ENCODE measurements around the gene SPEM1.

SPEM1 gene

DNA sequence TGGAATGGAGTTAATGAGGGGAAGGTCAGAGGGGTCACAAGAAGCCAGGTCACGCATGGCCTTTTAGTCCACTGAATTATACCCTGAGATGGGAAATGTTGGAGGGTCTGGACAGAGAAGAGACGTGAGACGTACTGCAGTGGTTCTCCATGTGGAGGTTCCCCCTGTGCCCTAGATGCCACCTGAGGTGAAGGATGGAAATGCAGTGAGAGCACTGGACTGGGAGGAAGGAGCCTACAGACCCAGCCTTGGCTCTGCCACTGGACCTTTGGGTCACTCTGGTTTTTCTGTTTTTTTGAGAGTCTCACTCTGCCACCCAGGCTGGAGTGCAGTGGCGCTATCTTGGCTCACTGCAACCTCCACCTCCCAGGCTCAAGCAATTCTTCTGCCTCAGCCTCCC lies 24.0 kb upstream of the SPEM1 start:
- no peak for DNase-seq (ENCODE audit: extremely low read depth in 1 of 2, low read depth in 1 of 2)

DNA sequence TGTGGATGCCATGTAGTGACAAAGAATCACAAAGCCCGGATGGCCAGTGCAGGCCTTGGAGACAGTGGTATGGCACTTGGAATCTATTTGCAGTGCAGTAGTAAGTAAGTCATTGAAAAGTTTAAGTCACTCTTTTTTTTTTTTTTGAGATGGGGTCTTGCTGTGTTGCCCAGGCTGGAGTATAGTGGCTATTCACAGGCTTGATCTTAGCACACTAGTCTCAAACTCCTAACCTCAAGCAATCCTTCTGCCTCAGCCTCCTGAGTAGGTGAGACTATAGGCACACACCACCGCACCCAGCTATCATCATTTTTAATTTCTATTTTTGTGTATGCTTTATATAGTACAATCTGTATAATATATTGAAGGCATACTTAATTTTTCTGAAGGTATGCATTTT lies 21.5 kb upstream of the SPEM1 start:
- no peak for DNase-seq (ENCODE audit: extremely low read depth in 1 of 2, low read depth in 1 of 2)

DNA sequence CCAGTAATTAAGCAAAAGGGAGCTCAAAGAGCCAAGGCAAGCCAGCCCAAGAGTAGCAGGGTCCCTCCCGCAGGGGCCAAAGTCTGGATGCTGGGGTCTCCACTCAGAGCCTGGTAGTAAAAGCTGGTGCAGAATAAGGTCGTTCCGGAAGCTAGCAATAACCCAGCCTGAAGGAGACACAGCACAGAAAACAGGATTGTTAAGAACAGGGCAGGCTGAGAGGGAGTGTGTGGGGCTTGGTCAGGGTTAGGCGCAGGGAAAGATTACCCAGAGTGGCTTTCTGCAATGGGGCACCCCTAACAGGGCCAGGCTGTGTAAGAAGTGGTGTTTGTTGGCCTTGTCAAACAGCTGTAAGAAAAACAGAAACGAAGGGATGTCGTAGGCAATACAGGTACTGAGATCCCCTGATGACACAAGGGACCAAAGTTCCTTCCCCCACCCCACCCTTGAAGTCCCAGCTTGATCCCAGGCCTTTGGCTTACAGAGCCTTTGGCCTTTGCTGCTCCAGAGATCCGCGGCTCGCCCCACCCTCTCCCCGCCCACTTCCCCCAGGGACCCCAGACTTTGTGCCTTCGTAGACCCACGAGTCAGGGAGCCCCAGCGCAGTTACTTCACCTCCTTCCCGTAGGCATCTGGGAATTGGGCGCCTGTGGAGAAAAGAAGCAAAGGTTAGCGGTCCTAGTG lies 16.9 kb upstream of the SPEM1 start:
- no peak for DNase-seq (ENCODE audit: extremely low read depth in 1 of 2, low read depth in 1 of 2)

DNA sequence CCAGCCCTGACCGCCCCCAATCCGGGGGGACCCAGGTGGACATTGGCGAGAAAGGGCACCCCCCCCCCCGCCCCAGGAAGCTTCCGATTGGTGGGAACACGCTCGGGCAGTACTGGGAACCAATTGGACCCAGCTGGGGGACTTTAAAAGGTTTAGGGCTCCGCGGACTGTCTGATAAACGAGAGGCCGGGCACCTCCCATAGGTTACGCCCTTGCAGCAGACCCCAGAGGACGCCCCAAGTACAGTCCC lies 16.5 kb upstream of the SPEM1 start:
- DNase-seq (ENCODE audit: extremely low read depth in 1 of 2, low read depth in 1 of 2), result no peak

DNA sequence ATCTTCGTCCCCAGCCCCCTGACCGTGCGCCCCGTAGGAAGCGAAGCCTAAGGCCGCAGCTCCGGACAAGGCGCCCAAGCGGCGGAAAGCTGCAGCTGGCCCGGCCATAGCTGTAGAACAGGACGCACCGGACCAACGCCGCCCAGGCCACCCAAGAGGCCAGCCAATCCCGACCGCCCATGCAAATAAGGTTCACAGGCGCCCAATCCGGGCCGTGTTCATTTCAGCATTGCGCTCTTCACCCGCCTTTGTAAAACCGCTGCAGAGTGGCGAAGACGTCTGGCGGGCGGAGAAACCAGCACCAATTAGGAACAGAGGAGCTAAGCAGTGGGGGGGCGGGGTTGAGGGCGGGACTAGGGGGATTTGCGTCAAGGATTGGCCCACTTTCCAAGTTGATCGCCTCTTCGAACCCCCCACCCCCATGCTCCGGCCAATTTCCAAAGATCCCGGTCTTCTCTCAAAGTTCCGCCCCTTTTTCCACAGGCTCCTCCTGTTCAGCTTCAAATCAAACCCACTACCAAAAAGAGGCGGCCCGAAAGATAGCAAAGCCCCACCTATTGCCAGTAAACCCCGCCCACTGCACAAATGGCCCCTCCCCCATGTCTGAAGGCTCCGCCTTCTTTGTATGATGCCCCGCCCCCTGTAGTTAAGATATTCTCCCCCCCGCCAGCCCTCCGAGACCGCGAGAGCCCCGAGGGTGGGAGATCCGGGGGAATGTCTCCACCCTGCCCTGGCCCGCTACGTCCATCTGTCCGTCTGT lies 16.0 kb upstream of the SPEM1 start, which contains the start of gene TMEM256:
TMEM256 (minus strand) TSS at position 121 of the 760 bp plus-strand sequence; CDS start at position 108, 13 bp downstream.
- peak; percentile 87 to 90 for DNase-seq (ENCODE audit: extremely low read depth in 1 of 2, low read depth in 1 of 2)

DNA sequence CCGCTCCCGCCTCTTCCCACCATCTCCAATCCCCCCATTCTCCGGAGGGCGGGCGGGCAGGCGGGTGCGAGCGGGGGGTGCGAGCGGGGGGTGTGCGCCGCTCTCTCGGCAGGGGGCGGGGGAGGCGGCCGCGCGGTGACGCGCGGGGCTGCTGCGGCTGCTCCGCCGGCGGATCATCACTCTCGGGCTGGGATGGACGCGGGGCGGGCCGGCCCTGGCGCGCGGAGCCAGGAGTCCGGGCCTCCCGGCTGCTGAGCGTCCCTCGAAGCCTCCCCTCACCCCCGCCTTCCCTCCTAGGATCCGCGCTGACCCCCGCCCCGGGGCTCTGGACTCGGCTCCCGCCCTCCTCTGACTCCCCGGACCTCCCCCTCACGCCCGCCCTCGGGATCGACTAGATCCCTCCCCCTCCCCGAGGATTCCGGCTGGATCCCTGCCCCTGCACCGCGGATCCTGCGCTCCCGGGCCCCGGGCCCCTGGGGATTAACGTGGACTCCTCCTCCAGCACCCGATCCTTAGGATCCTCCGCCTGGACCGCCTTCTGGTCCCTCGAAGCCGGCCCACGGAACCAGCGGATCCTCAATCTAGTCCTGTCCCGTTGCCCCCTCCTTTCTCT lies 15.3 kb upstream of the SPEM1 start:
- DNase-seq (ENCODE audit: extremely low read depth in 1 of 2, low read depth in 1 of 2), result peak; percentile 41 to 65

DNA sequence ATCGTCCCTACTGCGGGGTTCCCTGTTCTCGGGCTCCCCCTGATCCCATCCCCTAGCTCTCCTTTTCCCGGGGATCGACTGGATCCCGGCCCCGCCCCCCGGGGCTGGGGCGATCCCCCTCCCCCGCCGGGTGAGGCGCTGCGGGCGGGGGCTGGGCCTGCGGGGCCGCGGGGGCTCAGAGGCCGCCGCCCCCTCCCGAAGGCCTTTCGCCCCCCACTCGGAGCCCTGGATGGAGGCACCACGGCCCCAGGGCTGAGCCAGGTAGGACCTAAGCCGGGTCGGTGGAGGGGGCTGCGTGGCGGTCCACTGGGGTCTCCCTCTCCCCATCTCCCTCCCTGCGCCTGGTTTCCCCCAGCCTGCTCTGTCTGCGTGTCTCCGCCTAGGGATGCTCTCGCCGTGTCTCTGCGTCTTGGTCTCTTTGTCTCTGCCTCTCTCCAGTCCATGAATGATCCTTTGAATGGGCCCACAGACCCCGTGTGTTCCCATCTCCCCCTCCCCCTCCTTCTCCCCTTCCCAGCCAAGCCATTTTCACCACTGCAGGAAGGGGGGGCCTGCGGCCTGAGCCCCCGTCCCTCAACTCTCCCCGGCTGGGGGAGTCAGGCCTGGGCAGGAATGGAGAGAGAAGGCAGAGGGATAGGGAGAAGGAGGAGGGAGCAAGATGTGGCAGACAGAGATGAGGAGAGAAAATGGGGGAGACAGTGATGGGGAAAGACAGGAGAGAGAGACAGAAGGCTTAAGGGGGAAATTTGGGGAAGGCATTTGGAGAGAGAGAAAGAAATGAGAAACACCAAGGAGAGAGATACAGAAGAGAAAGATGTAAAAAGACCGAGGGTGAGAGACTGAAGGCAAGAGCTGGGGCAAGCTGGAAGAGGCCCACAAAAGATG lies 14.5 kb upstream of the SPEM1 start:
- no peak for DNase-seq (ENCODE audit: extremely low read depth in 1 of 2, low read depth in 1 of 2)

DNA sequence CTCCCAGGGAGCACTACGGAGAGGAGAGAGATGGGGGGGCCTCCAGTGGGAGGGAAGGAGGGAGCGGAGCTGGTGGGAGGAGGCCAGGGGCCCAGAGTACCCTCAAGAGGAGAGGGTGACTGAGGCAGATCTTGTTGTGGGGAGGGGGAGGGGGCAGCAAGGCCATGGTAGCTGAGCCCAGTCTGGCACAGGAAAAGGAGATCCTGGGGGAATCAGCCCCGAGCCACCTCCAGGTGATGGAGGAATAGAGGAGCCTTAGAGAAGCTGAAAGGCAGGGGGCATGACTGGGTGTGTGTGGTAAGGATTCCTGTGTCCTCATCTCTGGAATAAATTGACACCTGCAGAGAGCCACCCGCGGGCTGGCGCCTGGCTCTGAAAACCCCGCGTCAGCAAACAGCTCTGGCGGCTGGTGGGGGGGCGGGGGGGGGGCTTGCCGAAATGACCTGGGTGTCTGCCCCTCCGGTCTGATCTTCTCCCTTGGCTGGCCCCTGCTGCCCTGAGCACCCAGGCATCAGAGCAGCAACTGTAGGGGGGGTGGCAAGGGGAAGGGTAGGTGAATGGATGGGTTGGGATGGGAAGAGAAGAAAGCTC lies 13.8 kb upstream of the SPEM1 start:
- DNase-seq (ENCODE audit: extremely low read depth in 1 of 2, low read depth in 1 of 2), result no peak

DNA sequence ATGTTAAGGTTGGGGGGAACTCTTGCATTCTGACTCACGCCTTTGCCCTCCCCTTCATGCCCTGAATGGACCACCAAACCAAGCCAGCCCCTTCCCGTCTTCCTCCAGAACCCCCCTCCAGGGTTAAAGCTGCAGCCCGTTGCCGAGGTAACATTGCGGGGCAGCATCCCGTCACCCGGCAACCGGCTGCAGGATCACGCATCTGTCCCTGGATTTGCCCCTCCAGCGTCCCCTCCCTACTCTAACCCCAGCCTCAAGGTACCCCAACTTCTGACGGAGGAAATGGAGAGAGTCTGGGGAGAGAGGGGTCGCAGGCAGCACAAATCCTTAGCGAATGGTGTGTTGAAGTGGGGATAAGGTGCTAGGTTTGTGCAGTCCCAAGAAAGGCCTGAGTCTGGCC lies 13.0 kb upstream of the SPEM1 start:
- DNase-seq (ENCODE audit: extremely low read depth in 1 of 2, low read depth in 1 of 2), result no peak

DNA sequence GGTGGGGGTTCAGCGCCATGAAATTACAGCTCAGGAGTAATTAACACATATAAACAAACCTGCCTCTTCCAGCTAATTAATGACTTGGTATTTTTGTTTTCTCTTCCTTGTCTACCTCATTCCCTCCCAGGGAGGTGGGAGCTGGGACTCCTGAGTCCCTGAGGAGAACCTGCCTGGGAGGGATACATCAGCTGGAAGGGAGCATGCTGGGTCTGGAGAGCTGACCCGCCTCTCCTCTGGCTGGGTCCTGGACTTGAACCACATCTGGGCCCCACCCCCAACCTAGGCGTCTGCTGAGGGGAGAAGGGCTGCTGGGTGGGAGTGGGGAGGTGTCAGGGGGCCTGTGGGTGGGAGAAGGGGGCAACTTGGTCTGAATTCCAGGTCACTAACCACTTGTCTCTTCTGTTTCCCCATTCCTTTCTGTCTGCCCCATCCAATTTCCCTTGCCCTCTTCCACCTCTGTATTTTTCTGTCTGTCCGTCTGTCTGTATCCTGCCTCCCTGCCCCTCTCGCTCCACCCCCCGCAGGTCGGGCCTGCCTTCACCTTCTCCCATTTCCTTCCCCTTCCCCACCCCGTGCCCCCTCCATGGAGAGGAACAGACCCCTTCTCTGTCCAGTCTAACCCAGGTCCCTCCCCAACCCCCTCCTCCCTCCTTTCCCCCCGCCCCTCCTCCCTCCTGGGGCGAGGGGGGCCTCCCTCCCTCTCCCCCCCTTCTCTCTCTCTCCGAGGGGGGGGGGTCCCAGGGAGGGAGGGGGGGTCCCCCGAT lies 12.5 kb upstream of the SPEM1 start, which contains the start of gene NLGN2:
NLGN2 (plus strand) TSS at position 361 of the 767 bp plus-strand sequence. CDS start 411 bp downstream, outside the sequence.
- DNase-seq (ENCODE audit: extremely low read depth in 1 of 2, low read depth in 1 of 2), result no peak

DNA sequence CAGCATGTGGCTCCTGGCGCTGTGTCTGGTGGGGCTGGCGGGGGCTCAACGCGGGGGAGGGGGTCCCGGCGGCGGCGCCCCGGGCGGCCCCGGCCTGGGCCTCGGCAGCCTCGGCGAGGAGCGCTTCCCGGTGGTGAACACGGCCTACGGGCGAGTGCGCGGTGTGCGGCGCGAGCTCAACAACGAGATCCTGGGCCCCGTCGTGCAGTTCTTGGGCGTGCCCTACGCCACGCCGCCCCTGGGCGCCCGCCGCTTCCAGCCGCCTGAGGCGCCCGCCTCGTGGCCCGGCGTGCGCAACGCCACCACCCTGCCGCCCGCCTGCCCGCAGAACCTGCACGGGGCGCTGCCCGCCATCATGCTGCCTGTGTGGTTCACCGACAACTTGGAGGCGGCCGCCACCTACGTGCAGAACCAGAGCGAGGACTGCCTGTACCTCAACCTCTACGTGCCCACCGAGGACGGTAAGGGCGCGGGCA lies 11.8 kb upstream of the SPEM1 start:
- DNase-seq (ENCODE audit: extremely low read depth in 1 of 2, low read depth in 1 of 2), result no peak

DNA sequence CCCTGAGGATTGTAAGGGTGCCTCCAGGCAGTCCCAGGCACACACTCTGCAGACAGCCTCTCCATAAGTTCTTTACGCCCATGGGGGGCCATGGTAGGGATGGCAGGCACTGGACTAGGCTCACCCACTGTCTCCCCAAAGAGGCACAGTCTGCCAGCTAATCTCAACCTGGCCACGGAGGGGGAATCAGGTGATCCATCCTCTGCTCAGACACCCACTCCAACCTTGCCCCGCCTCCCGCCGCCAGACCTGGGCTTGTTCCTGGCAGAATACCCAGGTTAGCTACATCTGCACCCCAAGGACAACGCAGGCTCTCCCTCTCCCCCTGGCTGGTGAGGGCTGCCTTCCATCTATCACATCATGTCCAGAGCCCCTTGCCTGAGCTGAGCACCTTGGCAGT lies 11.3 kb upstream of the SPEM1 start:
- DNase-seq (ENCODE audit: extremely low read depth in 1 of 2, low read depth in 1 of 2), result no peak

DNA sequence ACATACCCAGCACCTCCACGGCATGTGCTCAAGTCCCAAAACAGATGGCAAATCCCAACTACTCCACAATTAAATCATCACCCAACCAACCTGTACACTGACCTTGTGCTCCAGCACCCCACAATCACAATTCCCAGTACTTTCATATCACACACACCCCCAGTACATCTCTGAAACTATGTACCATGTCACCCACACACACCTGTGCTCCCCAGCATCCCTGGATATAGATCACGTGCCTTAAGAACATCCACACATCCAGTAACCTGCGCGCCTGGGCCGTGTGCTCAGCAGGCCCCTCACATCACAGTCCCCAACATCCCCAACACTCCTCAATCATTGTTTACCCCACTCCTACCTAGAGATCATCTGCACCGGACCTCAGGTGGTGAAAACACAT lies 10.4 kb upstream of the SPEM1 start:
- DNase-seq (ENCODE audit: extremely low read depth in 1 of 2, low read depth in 1 of 2), result no peak

DNA sequence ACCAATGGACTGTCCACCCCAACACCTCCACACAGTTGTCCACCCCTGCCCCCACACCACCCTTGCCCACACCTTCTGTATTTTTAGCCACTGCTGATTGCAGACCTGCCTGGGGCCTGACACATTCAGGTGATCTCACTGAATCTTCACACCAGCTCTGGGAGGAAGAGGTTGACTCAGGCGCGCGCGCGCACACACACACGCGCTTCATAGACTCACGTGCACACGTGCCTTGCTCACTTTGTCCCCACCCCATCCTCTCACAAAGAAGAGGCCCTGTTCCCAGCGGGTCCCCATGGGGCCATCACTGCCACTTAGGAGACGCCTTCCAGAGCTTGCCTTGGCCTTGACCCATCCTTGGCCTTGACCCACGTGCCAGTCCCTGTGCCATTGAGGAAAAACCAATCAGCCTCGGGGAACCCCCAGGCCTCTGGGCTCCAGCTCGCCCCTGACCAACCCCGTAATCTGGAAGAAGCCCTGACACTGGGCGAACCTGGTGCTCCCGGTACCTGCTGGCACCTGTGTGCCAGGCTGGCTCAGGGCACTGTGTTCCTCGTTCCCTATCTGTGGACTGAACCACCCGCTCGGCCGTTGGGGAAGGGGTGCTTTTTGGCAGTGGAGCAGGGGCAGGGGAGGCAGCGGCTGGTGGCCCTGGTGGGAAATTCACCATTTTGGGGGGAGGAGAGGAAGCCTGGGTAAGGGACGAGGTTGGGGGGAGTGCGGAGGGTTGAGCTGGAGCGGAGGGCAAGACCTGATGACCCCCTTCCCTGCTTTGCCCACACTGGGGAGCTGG lies 9.3 kb upstream of the SPEM1 start:
- DNase-seq (ENCODE audit: extremely low read depth in 1 of 2, low read depth in 1 of 2), result no peak

DNA sequence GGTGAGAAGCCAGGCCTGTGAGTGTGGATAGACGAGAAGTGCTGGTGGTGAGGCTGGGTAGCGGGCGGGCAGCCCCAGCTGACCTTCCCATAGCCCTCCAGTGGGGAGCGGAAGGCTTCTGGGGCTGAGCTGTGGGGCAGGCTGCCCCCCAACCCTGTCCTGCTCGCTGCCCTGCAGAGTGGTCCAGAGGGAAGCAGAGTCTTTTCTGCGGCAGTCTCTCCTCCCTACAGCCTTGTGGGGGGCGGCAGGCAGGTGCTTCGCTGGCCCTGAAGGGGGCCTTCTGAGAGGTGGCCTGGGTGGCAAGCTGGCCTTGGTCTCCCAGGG lies 8.7 kb upstream of the SPEM1 start:
- DNase-seq (ENCODE audit: extremely low read depth in 1 of 2, low read depth in 1 of 2), result no peak

DNA sequence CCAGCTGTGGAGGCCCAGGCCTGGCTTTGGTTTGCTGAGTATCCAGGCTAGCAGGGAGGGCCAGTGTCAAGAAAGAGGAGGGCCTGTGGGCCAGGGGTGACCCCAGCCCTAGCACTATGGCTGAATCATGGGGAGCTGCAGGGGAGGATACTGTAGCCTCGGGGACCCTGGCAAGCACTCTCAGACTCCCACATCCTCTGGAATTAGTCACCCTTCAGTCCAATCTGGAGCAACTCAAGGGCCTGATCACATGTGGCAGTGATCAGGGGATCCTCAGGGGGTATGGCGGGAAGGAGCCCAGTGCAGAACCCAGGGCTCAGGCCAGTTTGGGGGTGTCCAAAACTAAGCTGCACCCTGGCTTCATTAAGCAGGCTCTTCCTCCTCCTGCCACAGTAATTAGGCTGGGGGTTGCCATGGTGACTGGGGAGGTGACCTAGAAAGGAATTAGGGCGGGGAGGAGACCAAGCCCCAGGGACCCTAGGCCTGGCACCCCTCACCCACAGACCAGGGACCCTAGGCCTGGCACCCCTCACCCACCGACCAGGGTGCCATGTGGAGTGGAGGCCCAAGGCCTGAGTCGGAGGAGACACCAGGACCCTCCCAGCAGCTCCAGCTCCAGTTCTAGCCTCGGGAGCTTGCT lies 6.7 kb upstream of the SPEM1 start:
- DNase-seq (ENCODE audit: extremely low read depth in 1 of 2, low read depth in 1 of 2), result no peak

DNA sequence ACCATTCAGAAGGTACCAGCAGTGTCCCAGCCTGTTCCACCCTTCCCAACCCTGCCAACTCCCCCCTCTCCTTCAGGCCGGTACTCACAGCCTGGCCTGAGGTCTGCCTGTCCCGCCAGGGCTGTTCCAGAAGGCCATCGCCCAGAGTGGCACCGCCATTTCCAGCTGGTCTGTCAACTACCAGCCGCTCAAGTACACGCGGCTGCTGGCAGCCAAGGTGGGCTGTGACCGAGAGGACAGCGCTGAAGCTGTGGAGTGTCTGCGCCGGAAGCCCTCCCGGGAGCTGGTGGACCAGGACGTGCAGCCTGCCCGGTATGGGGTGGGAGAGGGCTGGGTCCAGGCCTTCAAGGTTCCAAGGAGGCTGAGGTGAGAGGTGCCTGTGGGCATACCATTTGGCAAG lies 5.3 kb upstream of the SPEM1 start:
- DNase-seq (ENCODE audit: extremely low read depth in 1 of 2, low read depth in 1 of 2), result no peak

DNA sequence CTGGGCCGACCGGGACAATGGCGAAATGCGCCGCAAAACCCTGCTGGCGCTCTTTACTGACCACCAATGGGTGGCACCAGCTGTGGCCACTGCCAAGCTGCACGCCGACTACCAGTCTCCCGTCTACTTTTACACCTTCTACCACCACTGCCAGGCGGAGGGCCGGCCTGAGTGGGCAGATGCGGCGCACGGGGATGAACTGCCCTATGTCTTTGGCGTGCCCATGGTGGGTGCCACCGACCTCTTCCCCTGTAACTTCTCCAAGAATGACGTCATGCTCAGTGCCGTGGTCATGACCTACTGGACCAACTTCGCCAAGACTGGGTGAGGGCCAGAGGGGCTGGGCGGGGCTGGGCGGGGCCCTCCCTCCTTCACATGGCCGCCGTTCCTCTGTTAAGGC lies 4.3 kb upstream of the SPEM1 start:
- no peak for DNase-seq (ENCODE audit: extremely low read depth in 1 of 2, low read depth in 1 of 2)

DNA sequence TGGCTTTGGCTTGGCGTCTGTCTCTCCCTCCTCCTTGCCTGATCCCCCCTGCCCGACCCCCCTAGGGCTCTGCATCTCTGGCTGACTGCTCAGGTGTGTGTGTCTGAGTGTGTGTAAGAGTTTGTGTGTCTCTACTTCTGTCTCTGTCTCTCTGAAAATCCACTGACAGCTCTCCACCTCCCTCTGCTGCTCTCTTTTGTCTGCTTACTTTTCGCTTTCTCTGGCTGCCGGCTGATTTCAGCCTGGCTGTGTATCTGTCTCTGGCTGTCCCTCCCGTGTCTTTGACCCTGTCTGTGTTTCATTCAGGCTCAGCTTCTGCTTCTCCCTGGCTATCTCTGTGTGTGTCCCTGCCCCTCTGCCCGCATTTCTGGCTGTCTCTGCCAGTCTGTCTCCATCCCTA lies 3.8 kb upstream of the SPEM1 start:
- no peak for DNase-seq (ENCODE audit: extremely low read depth in 1 of 2, low read depth in 1 of 2)

All from activated CD8-positive, alpha-beta memory T cell treated with anti-CD3 and anti-CD28 coated beads for 1 hour (primary cell).